Measurements from ENCODE around the gene FUT2. TPM values are rescaled to one million over a fixed set of nuclear protein-coding genes. Genes with fewer than 3 reads are reported as not detected.
"Not testable (repeated sequence)": the region's sequence is repeated elsewhere in the genome, so short reads cannot be mapped to it uniquely, and the experiment has no call there.

The FUT2 gene
- polyA plus RNA-seq, 4 donors, result 1.3 to 4.5 (median 2.5) TPM

DNA sequence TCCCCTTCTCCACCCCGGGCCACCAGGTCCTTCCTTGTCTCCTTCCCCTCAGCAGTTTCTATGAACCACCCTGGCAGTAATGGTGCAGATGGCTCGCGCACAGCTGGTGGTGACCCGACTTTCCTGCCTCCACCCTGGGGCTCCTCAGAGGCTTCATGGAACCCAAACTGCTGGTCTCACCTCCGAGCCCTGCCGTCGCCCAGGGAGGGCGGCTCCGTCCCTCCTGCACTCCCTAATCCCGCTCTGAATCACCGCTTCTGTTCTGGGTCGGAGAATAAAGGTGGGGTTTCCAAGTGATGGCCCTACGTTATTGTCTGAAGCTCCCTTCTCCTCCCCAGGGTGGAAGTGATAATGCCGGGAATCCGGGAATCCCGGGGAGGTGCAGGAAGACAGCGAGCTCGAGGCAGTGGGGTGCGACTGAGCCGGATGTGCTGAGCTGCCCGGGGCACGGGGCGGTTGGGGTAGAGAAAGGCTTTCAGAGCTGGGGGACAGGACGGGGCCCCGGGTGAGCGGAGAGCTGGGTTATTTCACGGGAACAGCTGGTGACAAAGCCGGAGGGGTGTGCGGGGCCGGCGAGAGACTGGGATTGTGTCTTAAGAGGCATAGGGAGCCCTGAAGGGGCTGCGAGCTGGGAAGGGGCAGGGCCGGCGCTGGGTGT, 711 bp downstream of the FUT2 start:
- no peak for DNase-seq (ENCODE audit: low read depth in 4 of 4, low spot score in 3 of 4)

DNA sequence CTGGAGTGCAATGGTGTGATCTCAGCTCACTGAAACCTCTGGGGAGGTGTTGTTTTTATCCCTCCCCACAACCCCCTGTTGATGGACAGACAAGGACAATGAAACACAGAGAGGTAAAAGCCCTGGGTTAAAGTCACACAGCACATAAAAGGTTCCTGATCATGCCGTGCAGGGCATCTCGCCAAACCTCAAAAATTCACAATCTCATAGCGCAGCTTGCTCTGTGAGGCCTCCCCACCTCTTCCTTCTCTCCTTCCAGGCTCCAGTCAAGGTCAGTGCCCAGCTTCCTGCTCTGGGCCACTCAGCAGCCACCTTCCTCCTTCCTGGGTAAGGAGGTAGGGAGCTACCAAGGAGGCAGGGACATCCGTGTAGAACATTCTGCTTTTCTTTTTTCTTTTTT, 2.3 kb downstream of the FUT2 start:
- DNase-seq (ENCODE audit: low read depth in 4 of 4, low spot score in 3 of 4), result no peak

DNA sequence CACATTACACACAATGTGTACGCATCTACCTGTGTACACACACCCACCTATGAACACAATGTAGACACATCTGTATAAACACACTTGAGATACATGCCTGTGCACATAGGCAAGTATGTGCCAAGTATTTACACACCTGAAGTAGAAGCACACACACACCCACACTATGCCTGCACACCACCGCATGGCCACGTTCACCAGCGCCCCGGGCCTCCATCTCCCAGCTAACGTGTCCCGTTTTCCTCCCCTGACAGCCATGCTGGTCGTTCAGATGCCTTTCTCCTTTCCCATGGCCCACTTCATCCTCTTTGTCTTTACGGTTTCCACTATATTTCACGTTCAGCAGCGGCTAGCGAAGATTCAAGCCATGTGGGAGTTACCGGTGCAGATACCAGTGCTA, 6.9 kb downstream of the FUT2 start:
- no peak for DNase-seq (ENCODE audit: low read depth in 4 of 4, low spot score in 3 of 4)

DNA sequence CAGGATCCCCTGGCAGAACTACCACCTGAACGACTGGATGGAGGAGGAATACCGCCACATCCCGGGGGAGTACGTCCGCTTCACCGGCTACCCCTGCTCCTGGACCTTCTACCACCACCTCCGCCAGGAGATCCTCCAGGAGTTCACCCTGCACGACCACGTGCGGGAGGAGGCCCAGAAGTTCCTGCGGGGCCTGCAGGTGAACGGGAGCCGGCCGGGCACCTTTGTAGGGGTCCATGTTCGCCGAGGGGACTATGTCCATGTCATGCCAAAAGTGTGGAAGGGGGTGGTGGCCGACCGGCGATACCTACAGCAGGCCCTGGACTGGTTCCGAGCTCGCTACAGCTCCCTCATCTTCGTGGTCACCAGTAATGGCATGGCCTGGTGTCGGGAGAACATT, 7.5 kb downstream of the FUT2 start:
- no peak for DNase-seq (ENCODE audit: low read depth in 4 of 4, low spot score in 3 of 4)

DNA sequence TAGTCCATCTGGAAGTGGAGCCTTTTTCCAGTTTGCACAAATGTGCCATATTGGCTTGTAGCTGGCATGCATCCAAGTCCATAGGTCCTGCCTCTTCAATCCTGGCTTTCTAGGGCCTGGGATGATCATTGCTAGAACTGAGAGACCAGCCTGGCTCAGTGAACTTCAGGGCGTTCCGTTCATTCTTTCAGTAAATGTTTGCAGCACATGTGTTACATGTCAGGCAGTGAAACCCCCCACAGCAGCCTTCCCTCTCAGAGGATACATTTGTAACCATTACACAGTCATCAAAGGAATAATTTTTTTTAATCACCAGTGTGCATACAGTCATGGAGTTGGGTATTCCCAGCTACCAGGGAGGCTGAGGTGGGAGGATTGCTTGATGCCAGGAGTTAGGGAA, 9.7 kb downstream of the FUT2 start:
- DNase-seq (ENCODE audit: low read depth in 4 of 4, low spot score in 3 of 4), result no peak

DNA sequence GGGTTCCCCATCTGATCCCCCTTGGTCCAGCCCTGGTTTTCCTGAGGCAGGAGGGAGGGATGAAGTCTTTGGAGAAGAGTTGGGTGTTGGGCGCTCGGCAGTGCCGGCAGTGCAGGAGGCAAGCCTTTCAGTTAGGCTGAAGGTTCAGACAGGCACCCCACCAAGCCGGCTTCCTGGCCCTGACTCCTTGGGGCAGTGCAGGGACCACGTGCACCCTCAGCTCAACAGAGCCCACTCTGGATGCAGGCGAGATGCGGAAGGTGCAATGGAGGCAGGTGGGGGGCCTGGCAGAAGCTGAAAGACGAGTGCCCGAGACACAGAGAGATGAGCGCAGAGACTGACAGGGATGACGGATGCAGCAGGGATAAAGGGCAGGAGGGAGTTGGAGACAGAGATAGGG, 12.7 kb downstream of the FUT2 start:
- DNase-seq (ENCODE audit: low read depth in 4 of 4, low spot score in 3 of 4), result no peak

DNA sequence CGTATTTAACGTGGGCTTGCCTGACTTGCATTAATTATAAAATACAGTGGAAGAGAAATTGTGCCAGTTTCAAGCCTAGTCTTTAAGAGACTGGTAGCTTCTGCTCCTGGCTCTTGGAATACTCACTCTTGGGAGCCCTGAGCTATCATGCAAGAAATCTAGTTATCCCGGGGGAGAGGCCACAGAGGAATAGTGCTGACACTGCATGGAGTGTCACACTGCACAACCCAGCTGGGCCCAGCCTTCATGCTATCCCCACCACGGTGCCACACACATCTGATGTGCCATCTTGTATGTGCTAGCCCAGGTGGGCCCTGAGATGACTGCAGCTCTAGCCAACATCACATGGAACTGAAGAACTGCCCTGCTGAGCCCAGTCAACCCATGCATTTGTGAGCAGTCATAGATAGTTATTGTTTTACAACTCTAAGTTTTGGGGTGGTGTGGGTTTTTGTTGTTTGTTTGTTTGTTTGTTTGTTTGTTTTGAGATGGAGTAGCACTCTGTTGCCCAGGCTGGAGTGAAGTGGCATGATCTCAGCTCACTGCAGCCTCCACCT, 15.4 kb downstream of the FUT2 start:
- DNase-seq (ENCODE audit: low read depth in 4 of 4, low spot score in 3 of 4), result no peak

DNA sequence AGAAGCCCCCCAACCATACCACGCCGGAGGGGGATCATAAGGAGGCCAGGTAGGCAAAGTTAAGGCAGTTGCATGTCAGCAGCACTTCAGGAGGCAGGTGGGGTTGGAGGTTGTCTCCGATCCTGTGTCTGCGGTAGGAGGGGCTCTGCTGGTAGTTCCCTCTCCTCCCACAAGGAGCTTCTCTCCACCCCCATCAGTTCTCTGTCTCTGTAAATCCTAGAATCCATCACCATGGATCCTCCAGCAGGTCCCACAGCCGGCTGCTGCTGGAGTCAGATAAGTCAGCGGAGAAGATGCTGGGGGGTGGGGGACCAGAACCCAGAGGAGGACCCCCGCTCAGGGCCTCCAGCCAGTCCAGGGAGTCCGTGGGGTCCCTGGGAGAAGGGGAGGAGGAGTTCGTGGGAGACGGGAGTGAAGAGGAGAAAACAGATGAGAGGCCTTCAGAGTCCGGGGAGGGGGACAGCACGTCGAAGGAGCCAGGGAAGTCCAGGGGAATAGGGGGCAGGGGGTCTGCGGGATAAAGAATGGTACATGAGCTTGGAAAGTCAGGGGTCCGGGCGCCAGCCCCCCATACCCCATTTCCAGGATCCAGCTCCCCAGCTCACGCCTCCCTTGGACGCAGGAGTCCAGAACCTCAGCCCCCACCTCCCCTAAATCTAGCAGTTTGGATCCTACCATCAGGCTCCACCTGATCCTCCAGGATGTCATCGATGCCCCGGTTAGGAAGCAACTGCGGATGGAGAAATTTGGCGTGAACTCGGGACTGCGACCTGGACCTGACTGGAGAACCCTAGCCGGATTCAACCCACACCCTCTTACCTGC, 17.5 kb downstream of the FUT2 start:
- DNase-seq (ENCODE audit: low read depth in 4 of 4, low spot score in 3 of 4), result no peak

DNA sequence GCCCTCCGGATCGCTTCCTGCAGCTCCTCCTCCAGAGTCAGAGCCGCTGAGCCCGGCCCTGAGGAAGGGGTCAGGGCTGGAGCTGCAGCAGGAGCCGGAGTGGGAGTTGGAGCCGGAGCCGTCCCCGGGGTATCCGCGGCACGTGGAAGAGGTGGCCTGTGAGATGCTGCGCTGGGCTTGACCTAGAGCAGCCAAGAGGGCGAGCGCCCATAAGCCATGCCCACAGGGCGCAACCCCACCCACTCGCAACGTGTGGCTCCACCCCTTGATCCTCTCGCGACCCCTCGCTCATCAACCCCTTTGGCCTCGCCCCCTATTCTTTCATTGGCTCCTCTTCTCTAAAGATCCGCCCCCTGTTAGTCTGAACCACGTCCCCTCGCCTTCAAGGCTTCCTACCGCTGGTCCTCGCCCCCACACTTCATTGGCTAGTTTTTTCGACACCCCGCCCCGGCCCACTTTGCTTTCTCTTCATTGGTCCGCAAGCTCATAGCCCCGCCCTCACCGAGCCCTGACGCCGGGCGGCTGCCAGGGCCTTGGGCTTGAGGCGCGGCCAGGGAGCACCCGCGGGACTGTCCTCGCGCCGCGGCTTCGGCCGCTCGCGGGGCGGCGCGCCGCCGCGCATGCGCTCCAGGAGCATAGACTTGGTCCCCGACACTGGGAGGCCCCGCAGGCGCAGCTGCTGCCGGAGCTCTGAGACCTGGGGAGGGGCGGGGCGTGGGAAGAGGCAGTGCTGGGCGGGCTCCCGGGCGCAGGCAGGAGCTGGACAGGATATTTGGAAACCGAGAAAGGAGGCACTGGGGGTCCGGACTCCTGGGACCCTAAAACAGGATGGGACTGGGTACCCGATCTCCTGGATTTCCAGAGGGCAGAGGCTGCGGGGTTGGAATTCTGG, 18.3 kb downstream of the FUT2 start:
- DNase-seq (ENCODE audit: low read depth in 4 of 4, low spot score in 3 of 4), result peak; percentile 98 to 99 (median 99)

DNA sequence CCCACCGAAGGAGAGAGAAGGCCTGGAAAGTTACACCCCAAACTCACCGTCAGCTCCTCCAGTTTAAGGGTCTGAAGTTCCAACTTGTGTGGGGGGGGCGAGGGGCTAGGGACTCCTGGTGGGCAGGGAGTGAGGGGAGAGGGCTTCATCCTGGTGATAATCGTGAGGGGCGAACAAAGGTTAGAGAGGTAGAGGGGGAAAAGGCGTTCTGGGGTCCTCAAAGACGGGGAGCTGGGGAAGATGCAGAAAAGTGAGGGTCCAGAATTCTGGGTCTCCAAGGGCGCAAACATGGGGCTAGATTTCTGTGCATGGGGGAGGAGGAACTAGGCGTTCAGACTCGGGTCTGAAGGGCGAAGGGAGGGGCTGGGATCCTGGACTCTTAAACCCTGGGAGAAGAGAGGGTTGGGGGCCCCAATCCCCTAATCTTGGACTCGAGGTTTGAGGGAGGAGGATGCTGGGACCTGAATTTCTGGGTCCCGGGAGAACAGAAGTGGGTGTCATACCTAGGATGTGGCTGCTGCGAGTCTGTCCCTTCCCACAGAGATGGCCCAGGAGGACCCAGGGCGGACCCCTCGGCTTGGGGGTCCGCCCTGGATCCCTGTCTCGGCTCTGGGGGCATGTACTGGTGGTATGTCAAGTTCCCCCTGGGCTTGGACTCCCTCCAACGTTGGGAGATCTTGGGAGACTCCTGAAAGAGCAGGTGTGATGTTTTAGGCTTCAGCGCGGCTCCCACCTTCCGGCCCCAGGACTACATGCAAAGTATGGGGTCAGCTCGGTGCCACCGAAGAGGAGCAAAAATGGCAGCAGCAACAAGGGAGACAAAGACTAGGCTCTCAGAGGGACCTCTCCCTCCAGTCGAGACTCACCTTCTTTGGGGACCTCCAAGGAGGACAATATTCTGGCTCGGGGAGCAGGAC, 19.2 kb downstream of the FUT2 start:
- no peak for DNase-seq (ENCODE audit: low read depth in 4 of 4, low spot score in 3 of 4)

DNA sequence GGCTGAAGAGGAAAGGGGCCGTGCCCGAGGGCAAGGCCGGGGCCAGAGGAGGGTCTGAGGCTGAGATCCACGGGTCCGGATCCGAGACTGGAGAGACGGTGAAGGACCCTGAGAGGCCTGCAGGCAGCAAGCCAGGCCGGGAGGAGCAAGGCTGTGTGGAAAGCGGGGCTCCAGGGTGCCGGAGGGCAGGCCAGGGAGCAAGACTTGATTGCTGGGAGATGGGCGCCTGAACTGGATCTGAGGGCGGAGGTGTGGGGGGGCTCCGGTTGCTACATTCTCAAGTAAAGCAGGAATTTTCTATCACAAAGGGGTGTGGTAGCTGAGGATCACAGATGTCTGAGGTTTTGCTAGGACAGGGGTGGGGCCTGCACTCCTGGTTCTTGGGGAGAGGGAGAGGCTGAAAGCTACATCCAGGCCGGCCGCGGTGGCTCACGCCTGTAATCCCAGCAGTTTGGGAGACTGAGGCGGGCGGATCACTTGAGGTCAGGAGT, 20.0 kb downstream of the FUT2 start:
- no peak for DNase-seq (ENCODE audit: low read depth in 4 of 4, low spot score in 3 of 4)

DNA sequence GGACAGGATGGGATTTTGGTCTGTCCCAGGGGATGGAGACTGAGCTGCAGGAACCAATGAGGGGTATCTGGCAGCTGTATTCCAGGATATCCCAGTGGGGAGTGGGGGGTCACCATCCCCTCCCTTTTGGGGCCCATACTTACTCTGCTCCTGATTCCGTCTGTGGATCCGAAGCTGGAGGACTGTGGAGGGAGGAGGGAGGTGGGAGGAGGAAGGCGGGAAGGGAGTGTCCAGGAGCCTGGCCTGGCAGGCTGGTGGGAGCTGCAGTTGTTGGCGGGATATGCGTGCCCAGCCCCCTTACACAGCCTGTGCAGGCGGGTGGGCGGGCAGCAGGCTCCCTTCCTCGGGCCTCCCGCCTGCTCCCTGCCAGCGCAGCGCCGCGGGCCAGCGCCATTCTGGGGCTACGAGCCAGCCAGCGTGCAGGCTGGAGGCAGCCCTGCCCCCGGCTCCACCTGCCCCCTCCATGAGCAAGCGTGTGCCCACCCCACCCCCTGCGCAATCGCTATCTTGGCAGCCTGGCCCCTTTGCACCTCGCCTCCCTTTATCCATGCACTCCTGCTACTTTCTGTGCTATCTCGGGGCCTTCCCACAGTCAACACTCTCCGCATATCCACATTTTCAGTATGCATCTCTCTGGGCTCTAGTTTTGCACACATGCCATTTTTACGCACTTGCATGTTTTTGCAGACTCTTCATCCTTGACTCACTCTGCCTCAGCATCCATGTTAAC, 21.0 kb downstream of the FUT2 start:
- DNase-seq (ENCODE audit: low read depth in 4 of 4, low spot score in 3 of 4), result no peak

DNA sequence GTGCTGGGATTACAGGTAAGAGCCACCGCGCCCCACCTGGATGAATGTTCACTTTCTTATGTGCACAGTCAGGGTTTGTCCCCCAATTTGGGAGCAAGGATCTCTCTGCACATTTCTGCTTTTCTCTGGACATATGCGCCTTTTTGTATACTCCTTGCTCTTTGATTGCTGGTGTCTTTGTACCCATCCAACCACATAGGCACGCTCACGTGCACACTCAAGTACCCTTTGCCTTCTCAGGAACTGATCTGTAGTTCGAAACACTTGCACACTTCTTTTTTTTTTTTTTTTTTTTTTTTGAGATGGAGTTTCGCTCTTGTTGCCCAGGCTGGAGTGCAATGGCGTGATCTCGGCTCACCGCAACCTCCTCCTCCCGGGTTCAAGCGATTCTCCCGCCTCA, 22.3 kb downstream of the FUT2 start:
- DNase-seq (ENCODE audit: low read depth in 4 of 4, low spot score in 3 of 4), result not testable (repeated sequence)

DNA sequence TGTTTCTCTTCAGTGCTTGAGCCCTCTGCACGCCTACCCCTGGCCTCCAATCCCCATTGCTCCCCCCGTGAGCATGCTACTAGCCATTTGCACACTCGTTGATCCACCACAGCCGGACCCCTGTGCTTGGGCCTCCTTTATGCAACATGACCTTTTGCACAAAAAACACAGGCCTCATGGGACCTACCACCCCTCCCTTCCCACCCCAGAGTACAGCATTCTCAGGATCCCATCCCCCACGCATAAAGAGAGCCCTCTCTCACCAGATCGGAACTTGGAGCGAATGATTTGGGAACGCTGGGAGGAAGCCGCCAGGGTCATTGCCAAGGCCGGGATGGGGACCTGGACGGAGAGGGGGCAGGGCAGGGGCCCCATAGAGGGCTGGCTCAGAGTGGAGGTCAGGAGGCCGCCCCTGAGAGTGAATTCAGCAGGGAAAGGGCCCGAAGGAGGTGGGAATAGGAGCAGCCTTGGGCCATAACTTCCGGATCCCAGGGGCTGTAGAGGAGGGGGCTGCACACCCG, 23.0 kb downstream of the FUT2 start:
- no peak for DNase-seq (ENCODE audit: low read depth in 4 of 4, low spot score in 3 of 4)

DNA sequence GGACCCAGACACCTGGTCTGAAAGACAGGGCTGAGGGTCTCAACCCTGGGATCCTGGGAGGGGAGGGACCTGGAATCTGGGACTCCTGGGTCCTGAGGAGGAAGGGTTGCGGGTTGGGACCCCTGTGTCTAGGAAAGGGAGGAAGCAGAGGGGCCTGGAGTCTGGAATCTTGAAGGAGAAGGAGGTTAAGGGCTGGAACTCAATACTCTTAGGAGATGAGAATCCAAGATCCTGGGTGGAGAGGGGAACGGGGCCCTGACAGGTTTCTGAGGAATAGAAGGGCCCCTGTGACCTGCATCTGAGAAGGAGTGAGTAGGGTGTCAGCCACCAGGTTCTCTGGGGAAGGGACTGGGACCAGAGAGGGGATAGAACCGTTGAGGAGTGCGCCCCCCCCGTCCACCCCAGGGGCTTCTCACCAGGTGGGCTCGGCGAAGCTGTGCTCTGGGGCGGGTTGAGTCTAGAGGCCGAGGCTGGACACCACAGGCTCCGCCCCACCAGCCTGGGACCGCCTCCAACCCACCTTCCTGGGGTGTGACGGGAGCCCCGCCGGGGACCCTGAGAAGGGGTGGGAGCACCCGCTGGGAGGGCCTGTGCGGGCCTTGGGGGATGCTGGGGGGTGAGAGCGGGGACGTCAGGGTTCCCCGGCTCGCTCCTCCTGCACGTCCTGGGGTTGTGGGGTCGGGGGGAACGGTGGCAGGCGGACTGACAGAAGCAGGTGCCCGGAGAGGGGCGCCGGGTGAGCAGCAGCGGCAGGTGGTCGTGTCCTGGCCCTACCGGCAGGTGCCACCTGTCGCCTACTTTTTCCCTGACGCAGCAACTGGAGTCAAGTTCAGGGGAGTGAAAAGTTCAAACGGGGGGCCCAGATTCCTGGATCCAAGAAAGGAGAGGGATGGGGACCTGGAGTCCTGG, 23.7 kb downstream of the FUT2 start, which contains the start of gene MAMSTR:
MAMSTR (minus strand) TSS at position 463 of the 909 bp plus-strand sequence. CDS start 694 bp downstream, outside the sequence.
- no peak for DNase-seq (ENCODE audit: low read depth in 4 of 4, low spot score in 3 of 4)

DNA sequence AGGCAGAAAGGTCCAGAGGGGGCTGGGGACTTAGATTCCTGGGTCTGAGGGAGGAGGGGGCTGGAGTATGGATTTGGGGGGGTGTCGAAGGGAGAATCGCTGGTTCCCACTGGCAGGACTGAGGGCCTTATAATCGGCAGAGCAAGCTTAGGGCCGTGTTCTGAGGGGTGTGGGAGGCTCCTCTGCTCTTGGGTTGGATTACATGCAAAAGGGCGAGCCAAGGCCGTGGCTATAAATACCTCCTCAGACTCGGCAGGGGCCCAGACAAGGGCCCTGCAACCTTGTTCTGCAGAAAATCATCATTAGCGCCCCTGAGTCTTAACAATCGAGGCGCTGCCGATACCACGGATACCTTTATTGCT, 24.5 kb downstream of the FUT2 start:
- DNase-seq (ENCODE audit: low read depth in 4 of 4, low spot score in 3 of 4), result no peak

DNA sequence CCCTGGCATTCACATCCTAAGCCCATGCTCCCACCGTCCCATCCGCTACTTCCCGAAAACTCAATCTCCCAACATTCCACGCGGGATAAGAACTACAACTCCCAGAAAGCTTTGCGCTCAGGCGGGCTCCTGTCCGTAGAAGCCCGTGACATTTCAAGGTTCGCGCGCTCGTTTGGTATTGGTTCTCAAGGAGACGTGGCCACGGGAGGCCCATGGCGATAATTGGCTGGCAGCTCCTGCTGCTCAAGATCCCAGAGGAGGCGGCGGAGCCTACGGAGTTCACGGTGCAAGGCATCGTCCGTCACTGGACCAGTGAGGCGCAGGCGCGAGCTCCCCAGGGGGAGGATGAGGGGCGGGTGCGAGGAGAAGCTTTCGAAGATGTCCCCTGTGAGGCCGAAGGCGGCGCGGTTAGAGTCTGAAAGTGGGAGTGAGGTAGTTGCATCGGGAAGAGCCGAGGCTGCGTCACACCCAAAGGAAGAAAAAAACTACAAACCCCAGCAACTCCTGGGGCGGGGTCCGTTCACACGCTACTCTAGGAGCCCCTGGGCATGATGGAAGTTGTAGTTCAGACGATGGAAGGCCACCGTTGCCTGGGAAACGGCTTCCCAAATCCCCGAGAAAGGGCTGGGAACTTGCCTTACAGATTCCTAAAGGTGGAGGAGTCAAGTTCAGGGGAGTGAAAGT, 25.0 kb downstream of the FUT2 start:
- peak; percentile 99 to 100 (median 100) for DNase-seq (ENCODE audit: low read depth in 4 of 4, low spot score in 3 of 4)

Measured in left renal pelvis (tissue), 4 donors.